HFF-Myc (cell line): ENCODE results near the gene ATP23.

ENCODE experiments used
- DNase-seq: peaks from one replicate; pipeline ENCODE4 v3.0.0-alpha.2; 2011; ENCODE audit warnings: low read depth; ENCODE audit errors: extremely low read depth
- H3K4me3 ChIP-seq: replicated peaks from 2 replicates; pipeline ENCODE4 v1.5.1; 2011; ENCODE audit warnings: low read depth, mild to moderate bottlenecking, control low read depth, low read length
- TF ChIP-seq, protein P1 (sequence below): IDR thresholded peaks from 2 replicates; pipeline ENCODE4 v1.5.1; 2012; ENCODE audit warnings: mild to moderate bottlenecking, low read depth, low read length, control low read depth; ENCODE audit errors: missing control alignments

Gene ATP23

DNA sequence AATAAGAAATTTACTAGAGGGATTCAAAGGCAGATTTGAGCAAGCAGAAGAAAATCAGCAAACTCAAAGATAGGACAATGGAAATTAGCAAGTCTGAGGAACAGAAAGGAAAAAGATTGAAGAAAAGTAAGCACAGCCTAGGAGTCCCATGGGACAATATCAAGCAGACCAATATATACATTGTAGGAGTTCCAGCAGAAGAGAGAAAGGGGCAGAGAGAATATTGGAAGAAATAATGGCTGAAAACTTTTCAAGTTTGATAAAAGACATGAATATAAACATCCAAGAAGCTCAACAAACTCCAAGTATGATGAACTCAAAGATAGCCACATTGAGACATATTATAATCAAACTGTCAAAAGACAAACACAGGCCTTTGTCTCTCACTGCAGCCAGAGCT lies 25.2 kb downstream of the ATP23 start:
- no peak for DNase-seq
- H3K4me3 ChIP-seq: no peak overlapping the region
- TF ChIP-seq, protein P1, sequence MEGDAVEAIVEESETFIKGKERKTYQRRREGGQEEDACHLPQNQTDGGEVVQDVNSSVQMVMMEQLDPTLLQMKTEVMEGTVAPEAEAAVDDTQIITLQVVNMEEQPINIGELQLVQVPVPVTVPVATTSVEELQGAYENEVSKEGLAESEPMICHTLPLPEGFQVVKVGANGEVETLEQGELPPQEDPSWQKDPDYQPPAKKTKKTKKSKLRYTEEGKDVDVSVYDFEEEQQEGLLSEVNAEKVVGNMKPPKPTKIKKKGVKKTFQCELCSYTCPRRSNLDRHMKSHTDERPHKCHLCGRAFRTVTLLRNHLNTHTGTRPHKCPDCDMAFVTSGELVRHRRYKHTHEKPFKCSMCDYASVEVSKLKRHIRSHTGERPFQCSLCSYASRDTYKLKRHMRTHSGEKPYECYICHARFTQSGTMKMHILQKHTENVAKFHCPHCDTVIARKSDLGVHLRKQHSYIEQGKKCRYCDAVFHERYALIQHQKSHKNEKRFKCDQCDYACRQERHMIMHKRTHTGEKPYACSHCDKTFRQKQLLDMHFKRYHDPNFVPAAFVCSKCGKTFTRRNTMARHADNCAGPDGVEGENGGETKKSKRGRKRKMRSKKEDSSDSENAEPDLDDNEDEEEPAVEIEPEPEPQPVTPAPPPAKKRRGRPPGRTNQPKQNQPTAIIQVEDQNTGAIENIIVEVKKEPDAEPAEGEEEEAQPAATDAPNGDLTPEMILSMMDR: no peak

DNA sequence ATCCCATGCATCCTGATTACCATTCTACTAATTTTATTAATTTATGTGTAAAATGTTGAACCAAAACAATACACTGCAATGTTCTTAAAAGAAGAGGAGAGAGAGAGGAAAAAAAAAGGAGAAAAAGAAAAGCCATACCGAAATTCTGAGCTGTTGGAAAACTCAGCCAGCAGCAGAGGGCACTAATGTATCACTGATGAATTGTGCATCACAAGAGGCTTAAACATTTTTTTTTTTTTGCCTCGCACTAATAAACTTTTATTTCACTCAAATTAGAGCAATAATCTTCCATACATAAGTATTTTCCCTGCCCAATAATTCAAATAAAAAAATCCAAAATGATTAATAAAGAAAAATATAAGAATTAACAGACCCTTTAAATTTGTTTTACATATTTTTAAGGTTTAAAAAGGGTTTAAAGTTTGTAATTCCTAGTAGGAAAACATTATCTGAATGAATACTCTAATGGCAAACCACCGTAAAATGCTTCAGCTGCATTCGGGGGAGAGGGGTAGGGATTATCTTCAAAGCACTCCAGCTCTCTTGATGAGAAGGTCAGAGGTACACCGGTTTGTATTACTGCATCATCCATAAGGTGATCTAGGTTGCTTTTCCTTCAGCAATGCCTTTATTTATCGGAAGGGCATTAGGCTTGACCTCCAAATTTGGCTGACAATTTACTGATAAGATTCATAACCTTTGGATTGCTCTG lies 41.9 kb downstream of the ATP23 start:
- H3K4me3 ChIP-seq: no peak overlapping the region
- DNase-seq: peak; percentile 35
- TF ChIP-seq, protein P1: peak; percentile 58

DNA sequence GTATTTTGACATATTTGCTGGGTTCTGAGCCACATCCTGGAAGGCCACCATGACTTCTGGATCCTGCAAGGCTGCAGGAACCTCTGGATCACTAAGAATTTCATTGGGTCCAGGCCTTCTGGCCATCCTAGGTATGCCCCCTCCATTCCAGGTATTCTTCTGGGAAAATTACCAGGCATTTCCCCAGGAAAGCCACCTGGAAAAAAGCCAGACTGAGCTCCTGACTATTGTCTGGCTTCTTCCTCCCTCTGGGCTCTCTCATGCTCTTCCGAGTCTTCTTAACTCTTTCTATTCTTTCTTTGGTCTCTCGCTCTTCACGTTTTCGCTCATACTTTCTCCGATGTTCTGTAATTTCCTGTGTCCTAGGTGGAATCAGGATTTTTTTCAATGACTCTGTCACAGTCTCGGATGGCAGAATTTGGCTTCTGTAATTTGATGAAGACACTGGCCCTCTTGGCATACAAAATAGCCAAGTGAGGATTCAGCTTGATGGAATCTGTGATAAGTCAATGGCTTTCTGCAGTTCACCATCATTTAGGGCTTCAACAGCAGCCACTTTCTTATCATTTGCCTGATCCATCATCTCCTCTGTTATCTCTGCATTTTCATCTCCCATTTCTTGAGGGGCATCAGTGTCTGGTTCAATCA lies 42.6 kb downstream of the ATP23 start:
- H3K4me3 ChIP-seq: no peak overlapping the region
- TF ChIP-seq, protein P1: no peak
- no peak for DNase-seq

DNA sequence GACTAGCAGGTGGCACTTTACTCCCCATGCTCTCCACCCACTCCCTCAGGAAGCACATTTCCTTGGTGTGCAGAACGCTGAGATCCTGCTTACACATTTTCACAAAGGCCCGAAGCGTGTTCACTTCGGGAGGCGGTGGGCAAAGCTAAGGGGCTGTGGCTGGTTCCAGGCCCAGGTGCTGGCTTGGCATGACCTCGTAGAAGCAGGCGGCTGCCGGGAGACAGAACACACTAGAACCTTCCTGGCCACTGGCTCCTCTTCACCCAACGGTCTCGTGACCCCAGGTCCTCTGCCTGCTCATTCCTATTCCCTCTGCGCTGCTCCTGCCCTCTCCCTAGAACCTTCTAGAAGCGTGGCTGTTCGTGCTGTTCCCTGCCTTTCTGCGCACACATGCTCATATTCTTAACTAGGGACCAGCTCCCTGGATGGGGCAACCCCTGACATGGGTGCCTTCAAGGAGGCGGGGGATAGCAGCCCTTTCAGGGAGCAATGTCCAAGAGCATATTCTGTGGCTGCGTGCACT lies 43.3 kb downstream of the ATP23 start:
- no peak overlapping the region for H3K4me3 ChIP-seq
- TF ChIP-seq, protein P1: no peak
- no peak for DNase-seq

DNA sequence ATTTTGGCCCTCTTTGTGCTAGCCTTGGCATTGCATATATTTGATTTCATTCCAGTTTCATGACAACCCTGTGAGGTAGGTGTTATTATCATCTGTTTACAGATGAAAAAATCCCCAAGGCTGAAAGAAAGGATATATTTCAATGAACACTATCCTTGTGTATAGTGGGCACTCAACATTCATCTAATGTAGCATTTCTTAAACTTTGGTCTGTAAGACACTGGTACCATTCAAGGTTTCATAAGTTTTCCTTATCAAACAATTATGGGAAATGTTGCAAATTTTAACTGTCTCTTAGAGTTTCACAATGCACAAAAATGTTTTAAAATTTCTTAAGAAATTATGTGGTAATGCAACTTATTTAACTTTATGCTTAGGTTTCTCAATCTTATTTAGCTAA lies 44.3 kb downstream of the ATP23 start:
- TF ChIP-seq, protein P1: no peak
- H3K4me3 ChIP-seq: no peak overlapping the region
- no peak for DNase-seq

DNA sequence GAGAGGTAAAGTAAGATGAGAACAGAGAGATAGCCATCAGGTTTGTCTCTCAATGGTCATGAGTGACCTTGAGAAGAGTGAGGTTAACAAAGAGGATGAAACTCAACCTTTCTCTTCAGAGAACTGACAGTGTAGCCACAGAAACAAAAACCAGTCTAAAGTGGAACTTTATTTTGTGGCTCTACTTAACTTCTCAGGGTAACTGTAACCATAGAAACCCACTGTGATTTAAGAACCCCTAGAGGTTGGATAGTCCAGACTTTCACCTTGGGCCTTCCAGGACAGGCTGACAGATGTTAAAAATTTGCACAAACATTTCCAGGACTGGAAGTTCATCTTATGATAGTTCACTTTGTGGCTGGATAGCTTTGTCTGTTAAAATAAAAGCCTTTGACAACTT lies 48.5 kb downstream of the ATP23 start:
- H3K4me3 ChIP-seq: no peak overlapping the region
- TF ChIP-seq, protein P1: no peak
- DNase-seq: no peak
